ENCODE data around the gene IL4R.

Gene IL4R

DNA sequence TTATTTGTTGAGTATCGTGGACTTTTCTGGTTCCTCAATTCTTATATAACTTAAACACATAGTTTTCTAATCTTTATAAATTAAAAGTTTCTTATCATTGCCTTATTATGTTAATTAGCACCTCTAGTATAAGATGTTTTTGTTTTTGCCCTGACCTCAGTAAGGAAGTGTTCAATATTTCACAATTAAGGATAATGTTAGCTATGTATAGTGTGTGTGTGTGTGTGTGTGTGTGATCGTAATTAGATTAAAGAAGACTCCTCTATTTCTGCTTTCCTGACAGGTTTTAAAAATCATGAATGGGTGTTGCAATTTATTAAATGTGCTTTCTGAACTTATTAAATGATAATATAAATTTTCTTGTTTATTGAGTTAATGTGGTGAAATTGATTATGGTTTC, 100.2 kb downstream of the IL4R start:
- Histone ChIP-seq H3K9me2 (replicated peaks; ENCODE audit: control insufficient read depth, low read length) (no peaks in the 10 kb centered on the region), H3K4me3 (ENCODE audit: low read length) (no peak overlapping the region), H3K36me3 (ENCODE audit: control insufficient read depth, low read length) (peaks cover 48% of the 10 kb centered on the region), H4K20me1 (ENCODE audit: control insufficient read depth, insufficient read depth, low read depth, low read length) (no peaks in the 10 kb centered on the region), H3K9me3 (ENCODE audit: control insufficient read depth, insufficient read depth, low read length) (0 out of 2 replicates have a peak, but pooled peaks cover 3% of the 10 kb centered on the region), H3K27me3 (ENCODE audit: control insufficient read depth, low read length) (no peaks in the 10 kb centered on the region), H3K4me1 (ENCODE audit: control insufficient read depth, low read length) (peaks cover 17% of the 10 kb centered on the region), H3K4me2 (ENCODE audit: low read length) (no peak overlapping the region), H3K79me2 (ENCODE audit: control insufficient read depth, low read length) (peaks cover 54% of the 10 kb centered on the region), H3F3A (ENCODE audit: control insufficient read depth, insufficient read depth) (peaks cover 4% of the 10 kb centered on the region; the same call in 1 of the 2 replicates), H3K27ac (ENCODE audit: low read depth, low read length) (no peak overlapping the region)
- TF ChIP-seq EZH2phosphoT487 (IDR thresholded peaks at IDR 0.05; ENCODE audit: borderline replicate concordance, low read length) (no peak), CTCF (IDR thresholded peaks at IDR 0.05; ENCODE audit: low read depth, low read length, poor library complexity, severe bottlenecking) (no peak)

All from DOHH2 (cell line).